Suprapubic skin (tissue), 4 donors: ENCODE data around the gene PAK6. TPM values are rescaled to one million over a fixed set of nuclear protein-coding genes. Genes with fewer than 3 reads are reported as not detected.

Experiments used
- DNase-seq, 2 donors: peaks; one replicate each; pipeline ENCODE4 v3.0.0-alpha.2; 2019; ENCODE audit warnings: low spot score in 2 of 2
- H3K27ac ChIP-seq: fragments of 200-600 bp; sonication (generic); one replicate; pipeline ENCODE4 v1.5.1; 2019
- H3K27me3 ChIP-seq: fragments of 200-600 bp; sonication (generic); one replicate; pipeline ENCODE4 v1.5.1; 2019
- H3K36me3 ChIP-seq: fragments of 200-600 bp; sonication (generic); one replicate; pipeline ENCODE4 v1.5.1; 2019
- H3K4me1 ChIP-seq: fragments of 200-600 bp; sonication (generic); one replicate; pipeline ENCODE4 v1.5.1; 2019
- H3K4me3 ChIP-seq: fragments of 200-600 bp; sonication (generic); one replicate; pipeline ENCODE4 v1.5.1; 2019; ENCODE audit warnings: mild to moderate bottlenecking
- H3K9me3 ChIP-seq: fragments of 200-600 bp; sonication (generic); one replicate; pipeline ENCODE4 v1.5.1; 2019
- CTCF ChIP-seq, 2 donors: fragments of 200-600 bp in 1 of 2; fragments of 450-650 bp in 1 of 2; sonication (generic) in 1 of 2; IDR thresholded peaks; one replicate each; pipeline ENCODE4 v1.5.1; 2016 to 2019; ENCODE audit warnings: antibody characterized with exemption in 2 of 2, mild to moderate bottlenecking in 1 of 2, moderate library complexity in 1 of 2
- EP300 ChIP-seq: sonication (generic); formaldehyde crosslinking; IDR thresholded peaks from one replicate; pipeline ENCODE4 v1.6.1; 2017; ENCODE audit warnings: antibody characterized with exemption
- POLR2A ChIP-seq, 2 donors: fragments of 450-650 bp; IDR thresholded peaks; one replicate each; pipeline ENCODE4 v1.6.1; 2017; ENCODE audit warnings: antibody characterized with exemption in 2 of 2, mild to moderate bottlenecking in 2 of 2, moderate library complexity in 2 of 2
- POLR2AphosphoS5 ChIP-seq, 3 donors: sonication (generic); formaldehyde crosslinking; IDR thresholded peaks; one replicate each; pipeline ENCODE4 v1.6.1; 2017; ENCODE audit warnings: antibody characterized with exemption in 3 of 3
- WGBS: methylation state at CpG from one replicate; pipeline ENCODE4 v1.1.5; 2018; 5-methylcytosine and 5-hydroxymethylcytosine counted together
- total RNA-seq, 4 donors: library from RNA; depleted of rRNA; stranded (reverse); fragments of >200 nt; gene quantifications; one replicate each; pipeline ENCODE4 v1.1.0, GENCODE V29; 2016

PAK6 gene
- total RNA-seq, 4 donors from 2014 or later, result 71.7 to 145 (median 79.2) TPM

GRCh38 chr15:40300367-40300766, 61.5 kb downstream of the PAK6 start:
- Histone ChIP-seq H3K4me3 (no peak overlapping the region), H3K27ac (no peak overlapping the region), H3K9me3 (no peaks in the 10 kb centered on the region), H3K36me3 (no peaks in the 10 kb centered on the region), H3K27me3 (peaks cover 4% of the 10 kb centered on the region), H3K4me1 (no peaks in the 10 kb centered on the region)
- no peak for DNase-seq
- WGBS, result 94% methylated on average over 2 of the region's 2 CpGs
- no peak for TF ChIP-seq POLR2A (IDR thresholded peaks at IDR 0.05)
- no peak for TF ChIP-seq EP300
- TF ChIP-seq POLR2AphosphoS5 (IDR thresholded peaks at IDR 0.05), result no peak
- no peak for TF ChIP-seq CTCF (IDR thresholded peaks at IDR 0.05)

GRCh38 chr15:40300771-40301170, 61.9 kb downstream of the PAK6 start:
- Histone ChIP-seq H3K27me3 (peaks cover 4% of the 10 kb centered on the region), H3K27ac (no peak overlapping the region), H3K4me1 (no peaks in the 10 kb centered on the region), H3K4me3 (no peak overlapping the region), H3K9me3 (no peaks in the 10 kb centered on the region), H3K36me3 (no peaks in the 10 kb centered on the region)
- WGBS, result 94% methylated on average over 2 of the region's 2 CpGs
- DNase-seq, result no peak
- TF ChIP-seq POLR2A (IDR thresholded peaks at IDR 0.05) (no peak), POLR2AphosphoS5 (IDR thresholded peaks at IDR 0.05) (no peak), EP300 (no peak), CTCF (IDR thresholded peaks at IDR 0.05) (no peak)

GRCh38 chr15:40301467-40302179, 62.8 kb downstream of the PAK6 start:
- no peak for DNase-seq
- Histone ChIP-seq H3K27me3 (peaks cover 4% of the 10 kb centered on the region), H3K27ac (no peak overlapping the region), H3K36me3 (no peaks in the 10 kb centered on the region), H3K9me3 (no peaks in the 10 kb centered on the region), H3K4me3 (no peak overlapping the region), H3K4me1 (no peaks in the 10 kb centered on the region)
- TF ChIP-seq CTCF (IDR thresholded peaks at IDR 0.05) (no peak), POLR2A (IDR thresholded peaks at IDR 0.05) (no peak), EP300 (no peak), POLR2AphosphoS5 (IDR thresholded peaks at IDR 0.05) (no peak)
- WGBS, result 67% methylated on average over 12 of the region's 12 CpGs

GRCh38 chr15:40302288-40302886, 63.5 kb downstream of the PAK6 start:
- Histone ChIP-seq H3K27me3 (peaks cover 4% of the 10 kb centered on the region), H3K9me3 (no peaks in the 10 kb centered on the region), H3K36me3 (no peaks in the 10 kb centered on the region), H3K4me1 (no peaks in the 10 kb centered on the region), H3K27ac (no peak overlapping the region), H3K4me3 (no peak overlapping the region)
- TF ChIP-seq CTCF (IDR thresholded peaks at IDR 0.05), result no peak
- TF ChIP-seq POLR2AphosphoS5 (IDR thresholded peaks at IDR 0.05), result no peak
- TF ChIP-seq POLR2A (IDR thresholded peaks at IDR 0.05), result no peak
- no peak for TF ChIP-seq EP300
- DNase-seq, result no peak
- 99% methylated on average over 9 of the region's 19 CpGs for WGBS

GRCh38 chr15:40302981-40303380, 64.1 kb downstream of the PAK6 start:
- Histone ChIP-seq H3K4me3 (no peak overlapping the region), H3K36me3 (no peaks in the 10 kb centered on the region), H3K4me1 (no peaks in the 10 kb centered on the region), H3K27me3 (peaks cover 4% of the 10 kb centered on the region), H3K9me3 (no peaks in the 10 kb centered on the region), H3K27ac (no peak overlapping the region)
- 58% methylated on average over 9 of the region's 11 CpGs for WGBS
- DNase-seq, result no peak
- no peak for TF ChIP-seq POLR2A (IDR thresholded peaks at IDR 0.05)
- no peak for TF ChIP-seq CTCF (IDR thresholded peaks at IDR 0.05)
- TF ChIP-seq POLR2AphosphoS5 (IDR thresholded peaks at IDR 0.05), result no peak
- TF ChIP-seq EP300, result no peak
